ENCODE results near the gene HBQ1.
"Not testable (repeated sequence)": the region's sequence is repeated elsewhere in the genome, so short reads cannot be mapped to it uniquely, and the experiment has no call there.

Gene HBQ1

GRCh38 chr16:166375-167121 is 13.7 kb upstream of the HBQ1 start:
- TF ChIP-seq CTCF (conservative IDR thresholded peaks at IDR 0.05; ENCODE audit: low read depth) = no peak
- POLR2A ChIA-PET (ENCODE audit: low non-redundant PET) = no interaction called here
- no peak for DNase-seq (ENCODE audit: low spot score)
- H3K27ac ChIP-seq = no peak overlapping the region
- CTCF ChIA-PET = no interaction called here

GRCh38 chr16:167122-167690 is 13.1 kb upstream of the HBQ1 start:
- no peak for TF ChIP-seq CTCF (conservative IDR thresholded peaks at IDR 0.05; ENCODE audit: low read depth)
- H3K27ac ChIP-seq = no peak overlapping the region
- POLR2A ChIA-PET (ENCODE audit: low non-redundant PET) = no interaction called here
- no peak for DNase-seq (ENCODE audit: low spot score)
- CTCF ChIA-PET = interaction anchor here (0.6 to 1.1 kb wide), 2 partner anchors 13 to 111 kb away, joined by 3 to 5 read pairs; partner anchors contain the start of gene HBQ1

- ChIA-PET CTCF (no interaction called here), POLR2A (ENCODE audit: low non-redundant PET) (no interaction called here)
- TF ChIP-seq CTCF (conservative IDR thresholded peaks at IDR 0.05; ENCODE audit: low read depth) = no peak
- no peak overlapping the region for H3K27ac ChIP-seq
- DNase-seq (ENCODE audit: low spot score) = no peak
Observed at GRCh38 chr16:168424-168823, 11.8 kb upstream of the HBQ1 start.

GRCh38 chr16:169014-169413 is 11.2 kb upstream of the HBQ1 start:
- DNase-seq (ENCODE audit: low spot score) = no peak
- ChIA-PET CTCF (no interaction called here), POLR2A (ENCODE audit: low non-redundant PET) (no interaction called here)
- TF ChIP-seq CTCF (conservative IDR thresholded peaks at IDR 0.05; ENCODE audit: low read depth) = no peak
- no peak overlapping the region for H3K27ac ChIP-seq

GRCh38 chr16:170088-170507 is 10.2 kb upstream of the HBQ1 start:
- H3K27ac ChIP-seq; DNase-seq (ENCODE audit: low spot score); POLR2A ChIA-PET (ENCODE audit: low non-redundant PET): not testable (repeated sequence)
- CTCF ChIA-PET = interaction anchor here (0.6 to 1.2 kb wide), 3 partner anchors 10 to 73 kb away, joined by 3 read pairs; partner anchors contain the start of gene HBQ1

- ChIA-PET CTCF (interaction anchor here (0.6 to 1.2 kb wide), 4 partner anchors 10 to 74 kb away, joined by 3 read pairs; partner anchors contain the start of gene HBQ1), POLR2A (ENCODE audit: low non-redundant PET) (no interaction called here)
- no peak for TF ChIP-seq CTCF (conservative IDR thresholded peaks at IDR 0.05; ENCODE audit: low read depth)
Observed at GRCh38 chr16:170788-171187, 9.5 kb upstream of the HBQ1 start.

GRCh38 chr16:172374-172941 is 7.8 kb upstream of the HBQ1 start, which contains the start of gene HBA2:
Gene HBA2 (plus strand): TSS chr16:172876. CDS start chr16:172913, 37 bp downstream.
- DNase-seq (ENCODE audit: low spot score); H3K27ac ChIP-seq; POLR2A ChIA-PET (ENCODE audit: low non-redundant PET); CTCF ChIA-PET: not testable (repeated sequence)

More at GRCh38 chr16:170788-171187, 9.5 kb upstream of the HBQ1 start:
- DNase-seq (ENCODE audit: low spot score) = no peak
- H3K27ac ChIP-seq = no peak overlapping the region

GRCh38 chr16:173211-173854 is 6.9 kb upstream of the HBQ1 start:
- DNase-seq (ENCODE audit: low spot score); POLR2A ChIA-PET (ENCODE audit: low non-redundant PET); CTCF ChIA-PET; H3K27ac ChIP-seq: not testable (repeated sequence)

- H3K27ac ChIP-seq; POLR2A ChIA-PET (ENCODE audit: low non-redundant PET); CTCF ChIA-PET; DNase-seq (ENCODE audit: low spot score): not testable (repeated sequence)
Observed at GRCh38 chr16:173928-174769, 6.1 kb upstream of the HBQ1 start.

Measured in RWPE1 (cell line).